NCI-H82 treated with DMSO at 0.1 percent for 48 hours (cell line): Measurements from ENCODE around the gene SLCO1B3.
A peak's percentile ranks its signal among the peaks of the same experiment; 100 is the strongest.
"Not testable (repeated sequence)": the region's sequence is repeated elsewhere in the genome, so short reads cannot be mapped to it uniquely, and the experiment has no call there.

ENCODE experiments used
- DNase-seq: peaks from one replicate; lab custom pipeline; 2025; ENCODE audit not compliant: unreplicated experiment; lab: John Stamatoyannopoulos, UW

SLCO1B3 gene, protein sequence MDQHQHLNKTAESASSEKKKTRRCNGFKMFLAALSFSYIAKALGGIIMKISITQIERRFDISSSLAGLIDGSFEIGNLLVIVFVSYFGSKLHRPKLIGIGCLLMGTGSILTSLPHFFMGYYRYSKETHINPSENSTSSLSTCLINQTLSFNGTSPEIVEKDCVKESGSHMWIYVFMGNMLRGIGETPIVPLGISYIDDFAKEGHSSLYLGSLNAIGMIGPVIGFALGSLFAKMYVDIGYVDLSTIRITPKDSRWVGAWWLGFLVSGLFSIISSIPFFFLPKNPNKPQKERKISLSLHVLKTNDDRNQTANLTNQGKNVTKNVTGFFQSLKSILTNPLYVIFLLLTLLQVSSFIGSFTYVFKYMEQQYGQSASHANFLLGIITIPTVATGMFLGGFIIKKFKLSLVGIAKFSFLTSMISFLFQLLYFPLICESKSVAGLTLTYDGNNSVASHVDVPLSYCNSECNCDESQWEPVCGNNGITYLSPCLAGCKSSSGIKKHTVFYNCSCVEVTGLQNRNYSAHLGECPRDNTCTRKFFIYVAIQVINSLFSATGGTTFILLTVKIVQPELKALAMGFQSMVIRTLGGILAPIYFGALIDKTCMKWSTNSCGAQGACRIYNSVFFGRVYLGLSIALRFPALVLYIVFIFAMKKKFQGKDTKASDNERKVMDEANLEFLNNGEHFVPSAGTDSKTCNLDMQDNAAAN

DNA sequence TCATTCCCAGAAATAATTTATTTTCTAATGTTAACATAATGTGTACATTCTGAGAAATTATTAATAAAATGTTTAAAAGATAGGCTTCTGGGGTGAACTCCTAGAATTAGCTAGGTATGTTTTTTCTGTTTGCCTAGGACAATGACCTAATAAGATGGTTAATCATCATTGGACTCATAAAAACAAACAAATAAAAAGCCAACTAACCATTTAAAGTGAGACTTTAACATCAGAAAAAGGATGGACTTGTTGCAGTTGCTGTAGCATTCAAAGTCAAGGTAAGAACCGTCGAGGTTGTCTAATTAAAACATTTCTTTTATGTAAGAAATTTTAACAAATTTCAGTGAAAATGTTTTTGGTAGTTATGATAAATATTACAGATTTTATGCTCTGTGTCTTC is at the start of gene SLCO1B3:
Gene SLCO1B3 (plus strand): TSS at position 219 of the 400 bp plus-strand sequence. CDS start 5,034 bp downstream, outside the sequence.
- no peak for DNase-seq

DNA sequence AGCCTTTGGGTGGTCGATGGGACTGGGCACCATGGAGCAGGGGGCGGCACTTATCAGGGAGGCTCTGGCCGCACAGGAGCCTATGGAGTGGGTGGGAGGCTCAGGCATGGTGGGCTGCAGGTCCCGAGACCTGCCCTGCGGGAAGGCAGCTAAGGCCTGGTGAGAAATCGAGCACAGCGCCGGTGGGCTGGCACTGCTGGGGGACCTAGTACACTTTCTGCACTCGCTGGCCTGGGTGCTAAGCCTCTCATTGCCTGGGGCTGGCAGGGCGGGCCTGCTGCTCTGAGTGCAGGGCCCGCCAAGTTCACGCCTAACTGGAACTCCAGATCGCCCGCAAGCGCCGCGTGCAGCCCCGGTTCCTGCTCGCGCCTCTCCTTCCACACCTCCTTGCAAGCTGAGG is 33.1 kb upstream of the SLCO1B3 start:
- DNase-seq = no peak

DNA sequence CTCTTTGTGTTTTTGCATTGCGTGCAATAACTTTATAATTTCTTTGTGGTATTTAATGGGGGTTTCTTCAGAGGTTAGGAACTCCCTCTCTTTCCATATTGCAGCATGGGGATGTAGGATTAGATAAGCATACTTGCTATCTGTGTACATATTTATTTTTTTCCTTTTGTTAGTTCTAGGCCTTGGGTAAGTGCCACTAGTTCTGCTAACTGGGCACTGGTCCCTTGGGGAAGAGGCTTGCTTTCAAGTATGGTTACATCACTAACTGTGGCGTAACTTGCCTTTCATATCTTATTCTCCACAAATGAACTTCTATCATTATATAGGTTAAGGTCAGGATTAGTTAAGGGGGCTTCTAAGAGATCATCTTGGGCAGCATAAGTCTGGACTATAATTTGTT is 31.5 kb upstream of the SLCO1B3 start:
- DNase-seq = no peak

DNA sequence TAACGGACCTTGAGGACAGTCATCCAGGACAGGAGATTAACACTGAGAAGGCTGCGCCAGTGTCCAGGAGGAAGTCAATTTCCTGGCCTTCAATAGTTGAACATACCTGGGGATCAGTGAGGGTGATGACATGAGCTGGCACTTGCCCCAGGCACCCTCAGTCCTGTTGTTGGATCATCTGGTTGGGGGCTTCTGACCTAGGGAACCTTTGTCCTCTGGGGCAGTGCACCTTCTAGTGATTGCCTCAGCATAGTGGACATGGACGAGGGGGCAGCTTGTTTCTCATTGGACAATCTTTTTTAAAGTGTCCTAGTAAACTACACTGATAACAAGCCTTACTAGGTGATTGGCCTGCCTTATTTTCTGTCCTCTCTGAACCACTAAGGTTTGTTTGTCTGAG is 30.5 kb upstream of the SLCO1B3 start:
- not testable (repeated sequence) for DNase-seq

DNA sequence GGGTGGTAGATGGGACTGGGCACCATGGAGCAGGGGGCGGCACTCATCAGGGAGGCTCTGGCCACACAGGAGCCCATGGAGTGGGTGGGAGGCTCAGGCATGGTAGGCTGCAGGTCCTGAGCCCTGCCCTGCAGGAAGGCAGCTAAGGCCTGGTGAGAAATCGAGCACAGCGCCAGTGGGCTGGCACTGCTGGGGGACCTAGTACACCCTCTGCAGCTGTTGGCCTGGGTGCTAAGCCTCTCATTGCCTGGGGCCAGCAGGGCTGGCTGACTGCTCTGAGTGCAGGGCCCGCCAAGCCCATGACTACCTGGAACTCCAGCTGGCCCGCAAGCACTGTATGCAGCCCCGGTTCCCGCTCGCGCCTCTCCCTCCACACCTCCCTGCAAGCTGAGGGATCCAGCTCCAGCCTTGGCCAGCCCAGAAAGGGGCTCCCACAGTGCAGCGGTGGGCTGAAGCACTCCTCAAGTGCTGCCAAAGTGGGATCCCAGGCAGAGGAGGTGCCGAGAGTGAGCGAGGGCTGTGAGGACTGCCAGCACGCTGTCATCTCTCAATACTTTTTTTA is 26.6 kb upstream of the SLCO1B3 start:
- not testable (repeated sequence) for DNase-seq

DNA sequence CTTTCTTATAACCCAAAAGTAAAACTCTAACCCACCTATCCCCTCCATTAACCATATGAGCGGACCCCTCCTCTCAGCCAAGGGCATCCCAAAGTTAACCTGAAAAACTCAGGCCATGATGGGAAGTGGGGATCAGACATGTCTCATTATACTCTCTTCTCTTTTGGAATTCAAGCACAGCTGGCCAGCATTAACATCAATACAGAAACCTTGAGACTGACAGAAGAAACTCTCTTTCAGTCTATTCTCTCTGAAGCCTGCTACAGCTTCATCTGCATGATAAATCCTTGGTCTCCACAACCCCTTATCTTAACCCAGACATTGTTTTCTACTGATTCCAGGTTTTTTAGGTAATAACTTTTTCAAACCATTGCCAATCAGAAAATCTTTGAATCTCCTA is 17.5 kb upstream of the SLCO1B3 start:
- DNase-seq = no peak

DNA sequence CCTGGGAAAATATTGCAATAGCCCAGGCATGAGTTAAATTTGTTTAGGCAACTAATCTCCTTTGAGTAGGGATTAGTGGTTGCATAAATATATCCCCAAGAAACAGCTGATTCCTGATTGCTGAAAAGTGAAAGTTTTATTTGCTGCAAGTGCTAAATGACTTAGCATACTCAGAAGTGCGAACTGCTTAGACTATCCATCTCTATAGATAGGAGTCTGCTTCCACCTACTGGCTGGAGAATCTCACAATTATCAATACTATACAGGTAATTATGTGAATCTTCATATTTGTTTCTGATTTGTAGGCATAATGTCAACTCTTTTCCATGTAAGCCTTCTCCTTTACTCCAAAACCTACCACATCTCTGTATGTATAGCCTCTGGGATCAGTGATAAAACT is 12.0 kb upstream of the SLCO1B3 start:
- DNase-seq = peak; percentile 22

DNA sequence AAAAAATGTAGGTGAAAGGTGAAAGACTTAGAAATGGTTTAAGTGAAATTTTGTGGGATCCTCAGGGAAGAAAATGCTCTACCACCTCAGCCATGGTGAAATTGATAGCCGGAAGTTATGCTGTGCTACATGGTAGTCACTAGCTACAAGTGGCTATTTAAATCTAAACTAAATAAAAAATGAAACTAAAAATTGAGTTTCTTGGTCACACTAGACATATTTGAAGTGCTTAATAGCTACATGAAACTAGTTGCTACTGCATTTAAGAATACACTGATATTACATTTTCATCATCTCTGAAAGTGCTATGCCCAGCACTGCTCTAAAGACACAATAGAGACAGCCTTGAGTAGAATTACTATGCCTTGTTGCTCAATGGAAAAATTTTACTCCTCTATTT is 10.3 kb upstream of the SLCO1B3 start:
- DNase-seq = no peak

DNA sequence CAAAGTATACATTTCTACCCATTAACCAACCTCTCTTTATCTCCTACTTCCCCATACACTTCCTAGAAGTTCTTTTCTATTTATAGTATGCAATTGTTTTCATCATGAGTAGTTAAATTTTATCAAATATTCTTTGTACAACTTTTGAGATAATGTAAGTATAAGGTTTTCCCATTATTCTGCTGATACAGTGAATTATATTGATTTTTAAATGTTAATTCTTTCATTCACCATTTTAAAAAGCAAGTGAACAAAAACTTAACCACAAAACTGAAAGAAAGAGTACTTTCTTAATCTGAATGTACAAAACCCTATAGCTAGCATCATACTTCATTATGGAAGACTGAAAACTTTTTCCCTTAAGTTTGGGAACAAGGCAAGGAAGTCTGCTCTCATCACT is 9.5 kb upstream of the SLCO1B3 start:
- no peak for DNase-seq

DNA sequence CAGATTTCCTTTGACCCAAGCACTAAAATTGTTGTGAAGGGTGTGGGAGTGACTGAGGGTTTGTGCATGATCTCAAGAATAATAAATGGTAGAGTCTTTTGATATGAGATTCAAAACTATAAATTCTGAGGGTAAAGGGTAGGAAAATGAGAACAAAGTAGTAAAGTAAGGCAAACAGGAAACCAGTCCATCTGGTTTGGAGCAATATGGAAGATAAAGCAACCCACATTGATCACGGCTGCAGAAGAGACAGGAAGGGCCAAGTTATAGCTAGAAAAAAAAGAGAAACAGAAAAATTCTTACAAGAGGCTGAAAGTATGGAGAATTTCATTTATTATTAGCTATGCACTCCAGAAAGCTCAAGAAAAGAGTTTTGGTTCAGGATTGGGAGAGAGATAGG is 4.6 kb upstream of the SLCO1B3 start:
- DNase-seq = no peak

DNA sequence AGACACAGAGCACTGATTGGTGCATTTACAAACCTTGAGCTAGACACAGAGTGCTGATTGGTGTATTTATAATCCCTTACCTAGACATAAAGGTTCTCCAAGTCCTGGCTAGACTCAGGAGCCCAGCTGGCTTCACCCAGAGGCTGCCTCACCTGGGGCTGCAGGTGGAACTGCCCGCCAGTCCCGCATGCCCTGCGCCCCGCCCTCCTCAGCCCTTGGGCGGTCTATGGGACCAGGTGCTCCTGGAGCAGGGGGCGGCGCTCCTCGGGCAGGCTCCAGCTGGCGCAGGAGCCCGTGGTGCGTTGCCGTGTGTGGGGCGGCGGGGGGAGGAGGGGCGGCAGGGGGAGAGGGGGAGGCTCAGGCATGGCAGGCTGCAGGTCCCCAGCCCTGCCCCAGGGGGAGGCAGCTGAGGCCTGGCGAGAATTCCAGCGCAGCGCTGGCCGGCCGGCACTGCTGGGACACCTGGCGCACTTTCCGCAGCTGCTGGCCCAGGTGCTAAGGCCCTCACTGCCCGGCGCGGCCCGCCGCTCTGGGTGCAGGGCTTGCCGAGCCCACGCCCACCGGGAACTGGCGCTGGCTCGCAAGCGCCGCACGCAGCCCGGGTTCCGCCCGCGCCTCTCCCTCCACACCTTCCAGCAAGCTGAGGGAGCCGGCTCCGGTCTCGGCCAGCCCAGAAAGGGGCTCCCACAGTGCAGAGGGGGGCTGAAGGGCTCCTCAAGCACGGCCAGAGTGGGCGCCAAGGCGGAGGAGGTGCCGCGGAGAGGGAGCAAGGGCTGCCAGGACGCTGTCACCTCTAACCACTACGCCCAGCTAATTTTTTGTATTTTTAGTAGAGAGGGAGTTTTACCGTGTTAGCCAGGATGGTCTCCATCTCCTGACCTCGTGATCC is 3.1 kb upstream of the SLCO1B3 start:
- DNase-seq = no peak

DNA sequence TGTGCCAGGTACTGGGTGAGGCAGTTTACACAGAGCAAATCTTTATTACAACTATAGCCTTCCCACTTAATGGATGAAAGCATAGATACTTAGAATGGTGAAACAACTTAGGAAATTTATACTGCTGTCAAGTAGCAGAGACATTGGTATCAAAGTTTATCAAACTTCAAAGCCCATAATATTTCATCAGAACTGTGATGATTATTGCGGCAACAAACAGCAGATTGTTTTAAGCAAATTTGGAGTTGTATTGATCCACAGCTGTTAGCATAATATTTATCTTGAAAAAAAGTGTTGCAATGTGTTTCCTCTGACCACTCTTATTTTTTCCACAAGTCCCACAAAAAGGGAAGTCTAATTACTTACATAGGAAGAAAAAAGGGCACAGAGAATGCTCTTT is 2.0 kb upstream of the SLCO1B3 start:
- no peak for DNase-seq

DNA sequence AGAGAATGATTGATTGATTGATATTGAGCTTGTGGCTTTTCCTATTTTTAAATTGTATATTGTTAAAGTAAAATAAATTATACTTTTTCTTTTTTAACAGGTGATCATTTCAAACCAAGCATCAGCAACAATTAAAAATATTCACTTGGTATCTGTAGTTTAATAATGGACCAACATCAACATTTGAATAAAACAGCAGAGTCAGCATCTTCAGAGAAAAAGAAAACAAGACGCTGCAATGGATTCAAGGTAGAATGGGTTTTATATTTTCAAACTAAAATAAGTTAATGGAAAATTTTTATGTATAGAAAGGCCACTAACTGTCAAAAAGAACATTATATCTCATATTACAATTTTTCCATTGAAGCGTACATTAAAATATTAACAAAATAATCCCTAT is 5.1 kb downstream of the SLCO1B3 start:
- DNase-seq = no peak

DNA sequence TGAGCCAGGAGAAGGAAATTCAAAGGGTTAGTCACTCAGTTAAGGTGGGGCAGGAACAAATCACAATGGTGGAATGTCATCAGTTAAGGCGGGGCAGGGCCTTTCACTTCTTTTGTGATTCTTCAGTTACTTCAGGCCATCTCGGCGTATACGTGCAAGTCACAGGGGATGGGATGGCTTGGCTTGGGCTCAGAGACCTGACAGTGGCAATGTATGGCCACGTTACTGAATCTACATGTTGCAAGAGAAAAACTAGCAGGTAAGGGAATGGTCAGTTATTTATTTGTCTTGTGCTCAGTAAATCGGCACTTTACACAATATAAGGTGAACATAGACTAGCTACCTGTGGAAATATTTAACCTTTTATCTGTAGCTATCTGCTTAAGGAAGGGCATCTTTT is 11.9 kb downstream of the SLCO1B3 start:
- no peak for DNase-seq

DNA sequence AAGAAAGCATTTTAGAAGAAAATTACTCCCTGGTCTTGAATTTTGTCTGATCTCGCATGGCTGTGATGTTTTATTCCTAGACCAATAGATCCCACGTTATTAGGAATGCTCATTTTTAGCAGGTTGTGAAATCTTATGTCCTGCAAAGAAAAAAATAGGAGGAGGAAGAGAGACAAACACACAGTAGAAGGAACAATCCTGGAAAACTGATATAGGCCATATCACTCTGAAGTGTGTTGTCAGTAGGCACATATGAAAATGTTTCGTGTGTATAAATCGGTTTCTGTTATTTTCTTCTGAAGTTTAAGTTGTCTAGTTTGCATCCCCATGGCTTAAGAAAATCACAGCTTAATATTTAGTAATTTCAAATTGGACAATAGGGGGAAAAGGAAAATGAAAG is 12.4 kb downstream of the SLCO1B3 start:
- DNase-seq = no peak

DNA sequence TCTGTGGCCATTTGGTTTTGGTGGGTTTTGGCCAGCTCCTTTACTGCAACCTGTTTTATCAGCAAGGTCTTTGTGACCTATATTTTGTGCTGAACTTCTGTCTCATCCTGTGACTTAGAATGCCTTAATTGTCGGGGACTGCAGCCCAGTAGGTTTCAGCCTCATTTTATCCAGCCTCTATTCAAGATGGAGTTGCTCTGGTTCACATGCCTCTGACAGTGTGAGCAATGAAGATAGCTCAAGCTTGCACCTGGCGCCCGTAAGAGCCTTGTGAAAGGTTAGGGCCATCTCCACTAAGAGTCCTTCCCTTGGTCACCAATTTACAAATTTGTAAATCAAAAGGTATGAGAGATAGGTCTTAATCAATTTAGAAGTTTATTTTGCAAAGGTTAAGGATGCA is 19.4 kb downstream of the SLCO1B3 start:
- no peak for DNase-seq

DNA sequence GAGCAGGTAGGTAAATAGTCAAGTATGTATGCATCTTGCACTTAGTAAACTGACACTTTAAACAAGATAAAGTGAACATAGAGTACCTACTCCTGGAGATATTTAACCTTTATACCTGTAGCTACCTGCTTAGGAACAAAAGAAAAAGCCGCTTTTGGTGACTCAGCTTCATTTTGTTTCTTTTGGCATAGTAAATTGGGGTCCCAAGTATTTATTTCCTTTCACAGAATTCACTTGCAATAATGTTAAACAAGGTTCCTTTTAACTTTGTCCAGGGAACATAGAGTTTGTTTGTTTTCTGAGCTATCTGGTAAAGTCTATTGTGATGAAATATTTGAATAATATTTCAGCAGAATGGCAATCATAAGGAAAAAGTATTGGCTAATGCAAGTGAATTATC is 20.0 kb downstream of the SLCO1B3 start:
- DNase-seq = no peak

DNA sequence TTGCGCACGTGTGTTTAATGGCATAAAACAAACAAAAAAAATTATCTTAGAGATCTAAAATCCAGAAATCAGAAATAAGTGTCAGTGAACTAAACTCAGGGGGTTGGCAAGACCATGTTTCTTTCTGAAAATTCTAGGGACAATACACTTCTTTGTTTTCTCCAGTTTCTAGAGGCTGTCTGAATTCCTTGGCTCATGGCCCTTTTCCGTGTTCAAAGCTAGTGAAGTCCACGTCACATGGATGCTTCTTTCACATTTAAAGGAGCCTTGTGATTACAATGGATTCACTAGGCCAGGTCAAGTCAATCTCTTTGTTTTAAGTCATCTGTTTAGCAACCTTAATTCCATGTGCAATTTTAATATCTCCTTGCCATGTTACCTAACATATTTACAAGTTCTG is 22.4 kb downstream of the SLCO1B3 start:
- no peak for DNase-seq

DNA sequence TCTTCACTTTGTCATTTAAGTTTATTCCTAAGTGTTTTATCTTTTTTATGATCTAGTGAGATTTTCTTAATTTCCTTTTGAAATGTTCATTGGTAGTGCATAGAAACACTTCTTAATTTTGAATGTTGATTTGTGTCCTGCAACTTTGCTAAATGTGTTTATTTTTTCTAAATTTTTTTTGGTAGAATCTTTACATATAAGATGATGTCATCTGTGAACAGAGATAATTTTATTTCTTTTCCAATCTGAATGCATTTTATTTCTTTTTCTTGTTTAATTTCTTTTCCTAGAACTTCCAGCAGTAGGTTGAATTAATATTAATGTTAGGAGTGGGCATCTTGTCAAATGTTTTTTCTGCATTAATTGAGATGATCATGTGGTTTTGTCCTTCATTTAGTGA is 42.1 kb downstream of the SLCO1B3 start:
- DNase-seq = no peak

DNA sequence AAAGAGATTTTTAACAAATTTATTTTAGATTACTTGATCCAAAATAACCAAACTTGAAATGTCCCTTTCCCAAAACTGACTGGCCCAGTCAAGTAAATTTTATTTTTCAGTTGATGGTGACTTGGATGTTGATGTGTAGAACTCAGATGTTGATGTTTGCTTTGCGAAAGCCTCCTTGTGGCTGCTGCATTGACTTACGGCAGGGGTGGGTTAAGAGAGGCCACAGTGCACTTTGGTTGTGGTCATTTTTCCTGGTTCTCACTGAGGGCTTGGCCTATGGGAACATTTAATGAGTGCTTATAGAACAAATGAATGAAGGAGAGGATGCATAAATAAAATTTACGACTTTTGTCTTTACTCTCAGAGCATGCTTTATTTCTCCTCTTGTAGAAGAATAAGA is 52.6 kb downstream of the SLCO1B3 start:
- no peak for DNase-seq

DNA sequence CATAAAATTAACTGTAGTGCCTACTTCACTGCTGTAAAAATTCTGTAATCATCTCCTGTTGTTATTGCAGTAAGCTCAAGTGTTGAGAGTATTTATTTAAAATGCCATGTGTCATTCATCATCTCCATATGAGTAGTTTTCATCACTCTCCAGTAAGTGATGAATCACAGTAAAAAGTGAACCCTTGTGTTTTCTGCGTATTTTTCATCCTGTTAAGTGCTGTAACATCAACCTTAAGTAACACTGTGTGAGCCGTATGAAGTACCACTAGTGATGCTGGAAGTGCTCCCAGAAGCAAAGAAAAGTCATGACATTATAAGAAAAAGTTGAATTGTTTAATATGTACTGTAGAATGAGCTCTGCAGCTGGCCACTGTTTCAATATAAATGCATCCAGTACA is 55.4 kb downstream of the SLCO1B3 start:
- no peak for DNase-seq
